ENCODE measurements around the gene CLASP1.
"Not testable (repeated sequence)": the region's sequence is repeated elsewhere in the genome, so short reads cannot be mapped to it uniquely, and the experiment has no call there.

CLASP1 gene

GRCh38 chr2:121478358-121478995, 170.8 kb downstream of the CLASP1 start:
- in situ Hi-C loops (cut with MboI; ENCODE audit: low sequenced_read_pairs), result not testable (repeated sequence)

DNA sequence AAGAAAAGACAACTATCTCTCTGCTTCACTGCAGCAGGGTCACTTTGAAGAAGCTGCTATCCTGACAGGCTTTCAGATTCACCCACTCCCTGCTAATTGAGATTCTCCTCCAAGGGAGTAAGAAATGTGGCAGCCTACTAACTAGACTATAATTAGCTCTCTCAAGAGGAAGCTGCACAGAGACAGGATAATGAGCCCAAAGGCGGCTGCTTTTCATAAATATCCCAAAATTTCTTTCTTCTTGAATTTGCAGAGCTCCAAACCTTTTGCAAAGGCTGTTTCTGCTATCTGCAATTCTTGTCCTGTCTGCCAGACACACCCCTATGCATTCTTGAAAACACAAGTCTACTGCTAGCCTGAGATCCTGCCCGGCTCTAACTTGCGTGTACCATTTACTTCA, 172.6 kb downstream of the CLASP1 start:
- in situ Hi-C loops (cut with MboI; ENCODE audit: low sequenced_read_pairs), result no loop called here

- in situ Hi-C loops (cut with MboI; ENCODE audit: low sequenced_read_pairs), result no loop called here
Observed at GRCh38 chr2:121475811-121476571, 173.3 kb downstream of the CLASP1 start.

- in situ Hi-C loops (cut with MboI; ENCODE audit: low sequenced_read_pairs), result no loop called here
Observed at GRCh38 chr2:121473512-121473911, 175.8 kb downstream of the CLASP1 start.

DNA sequence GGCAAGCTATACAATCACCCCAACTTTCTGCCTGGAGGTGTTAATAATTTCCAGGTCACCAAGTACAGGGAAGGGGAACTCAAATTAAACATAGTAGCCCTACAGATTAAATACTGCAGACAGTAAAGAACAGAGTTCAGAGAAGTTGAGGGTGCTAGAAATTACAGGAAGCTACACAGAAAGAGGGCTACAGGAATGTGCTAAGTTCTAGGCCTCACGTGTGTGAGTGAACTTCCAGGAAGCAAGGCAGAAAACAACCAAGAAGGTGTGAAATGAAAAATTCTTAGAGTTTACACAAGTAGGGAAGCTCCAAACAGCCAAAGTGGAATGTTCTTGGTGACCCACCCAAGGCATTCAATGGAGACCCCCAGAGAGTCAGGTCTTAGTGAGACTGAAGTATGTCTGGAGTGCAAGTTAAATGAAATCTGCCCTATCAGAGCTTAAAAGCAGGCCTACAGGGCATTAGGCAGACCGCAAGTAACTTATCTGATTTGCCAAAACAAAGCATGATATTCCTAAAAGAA, 176.7 kb downstream of the CLASP1 start:
- in situ Hi-C loops (cut with MboI; ENCODE audit: low sequenced_read_pairs), result no loop called here

DNA sequence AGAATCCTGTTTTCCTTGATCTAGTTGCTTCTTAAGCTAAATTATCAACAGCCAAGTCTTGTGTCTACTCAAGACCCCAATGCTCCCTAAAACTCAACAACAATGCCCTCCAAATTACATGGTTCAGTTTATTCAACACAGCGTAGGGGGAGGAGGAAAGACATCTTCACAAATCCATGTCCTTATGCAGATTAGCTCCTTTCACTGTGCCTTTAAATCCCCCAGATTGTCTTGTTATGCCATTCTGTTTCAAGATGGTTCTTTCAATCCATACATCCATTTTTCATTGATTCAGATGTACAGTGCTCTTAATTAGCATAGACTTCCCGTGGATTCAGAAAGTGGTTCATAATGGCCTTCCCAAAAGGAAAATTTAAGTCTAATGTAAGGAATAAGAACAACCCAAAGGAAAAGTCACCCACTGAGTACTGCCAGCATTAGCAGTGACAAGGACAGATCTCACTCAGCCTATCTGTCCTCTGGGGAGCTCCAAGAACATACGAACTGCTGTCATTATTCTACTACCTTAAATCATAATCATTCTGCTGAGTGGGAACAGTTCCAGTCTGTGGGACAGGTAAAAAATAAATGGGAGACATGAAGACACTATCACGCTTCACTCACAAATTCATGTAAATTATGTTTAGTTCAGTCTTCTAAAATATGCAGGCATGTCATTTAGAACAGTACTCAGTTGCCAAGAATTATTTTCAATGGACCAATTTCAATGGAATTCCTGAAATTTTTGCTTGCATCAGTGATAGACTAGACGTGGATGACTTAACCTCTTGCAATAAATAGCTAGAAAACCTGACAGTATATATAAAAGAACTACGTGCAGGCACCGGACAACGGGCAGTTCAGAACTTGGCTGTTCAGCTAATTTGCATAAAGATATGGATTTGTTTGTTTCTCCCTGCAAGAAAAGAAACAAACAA, 177.5 kb downstream of the CLASP1 start:
- in situ Hi-C loops (cut with MboI; ENCODE audit: low sequenced_read_pairs), result no loop called here

GRCh38 chr2:121470917-121471316, 178.3 kb downstream of the CLASP1 start:
- in situ Hi-C loops (cut with MboI; ENCODE audit: low sequenced_read_pairs), result no loop called here

DNA sequence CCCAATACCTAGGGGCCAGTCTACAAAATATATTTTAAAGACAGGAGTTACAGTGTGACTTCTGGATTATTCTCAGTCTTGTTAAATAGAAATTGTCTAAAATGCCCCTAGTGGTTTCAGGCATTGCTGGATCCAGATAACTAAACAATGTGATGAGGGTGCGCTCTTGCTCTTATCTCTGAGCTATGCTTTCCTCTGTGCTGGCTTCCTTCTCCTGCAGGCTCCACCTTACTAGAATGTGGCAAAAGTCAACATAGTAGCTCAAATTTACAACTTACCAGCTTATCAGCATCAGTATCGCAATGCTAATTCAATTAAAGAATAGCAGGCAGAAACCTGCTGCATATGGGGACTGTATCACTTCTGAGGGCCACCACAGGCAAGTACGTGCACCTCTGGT, 179.9 kb downstream of the CLASP1 start:
- in situ Hi-C loops (cut with MboI; ENCODE audit: low sequenced_read_pairs), result no loop called here

GRCh38 chr2:121468936-121469335, 180.3 kb downstream of the CLASP1 start:
- in situ Hi-C loops (cut with MboI; ENCODE audit: low sequenced_read_pairs), result no loop called here

- in situ Hi-C loops (cut with MboI; ENCODE audit: low sequenced_read_pairs), result no loop called here
Observed at GRCh38 chr2:121459291-121459690, 190.0 kb downstream of the CLASP1 start.

DNA sequence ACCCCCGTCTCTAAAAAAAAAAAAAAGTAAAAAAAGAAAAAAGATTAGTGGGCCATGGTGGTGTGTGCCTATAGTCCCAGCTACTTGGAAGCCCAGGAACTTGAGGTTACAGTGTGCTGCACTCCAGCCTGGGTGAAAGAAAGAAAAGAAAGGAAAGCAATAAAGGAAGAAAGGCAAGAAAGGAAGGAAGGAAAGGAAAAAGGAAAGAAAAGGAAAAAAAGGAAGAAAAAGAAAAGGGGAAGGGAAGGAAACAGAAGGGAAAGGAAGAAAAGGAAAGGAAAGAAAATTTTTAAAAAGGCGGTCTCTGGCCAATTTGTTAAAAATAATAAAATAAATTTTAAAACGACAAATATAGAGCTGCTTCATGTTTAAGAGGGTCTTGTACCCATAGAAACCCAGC, 192.9 kb downstream of the CLASP1 start:
- in situ Hi-C loops (cut with MboI; ENCODE audit: low sequenced_read_pairs), result no loop called here

GRCh38 chr2:121455446-121455845, 193.8 kb downstream of the CLASP1 start:
- in situ Hi-C loops (cut with MboI; ENCODE audit: low sequenced_read_pairs), result no loop called here

DNA sequence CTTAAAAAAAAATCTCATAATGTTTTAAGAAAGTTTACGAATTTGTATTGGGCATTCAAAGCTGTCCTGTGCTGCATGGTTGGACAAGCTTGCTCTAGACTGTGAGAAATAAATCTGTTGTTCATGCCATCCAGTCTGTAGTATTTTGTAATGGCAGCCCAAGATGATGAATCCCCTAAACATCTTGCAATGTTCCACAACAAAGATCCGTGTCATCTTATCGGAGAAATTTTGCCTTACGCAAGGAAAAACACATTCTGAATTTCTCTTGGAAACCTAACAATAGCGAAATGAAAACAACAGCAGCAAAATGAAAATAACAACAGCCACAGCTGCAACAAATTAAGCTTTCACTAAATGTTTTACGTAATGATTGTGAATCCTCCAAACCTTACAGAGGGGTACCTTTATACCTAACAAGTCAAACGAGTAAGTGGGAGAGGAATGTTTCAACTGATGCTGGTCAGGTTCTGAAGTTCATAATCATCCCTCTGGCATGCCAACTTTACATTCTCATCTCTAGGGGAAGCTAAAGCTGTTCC, 194.6 kb downstream of the CLASP1 start:
- in situ Hi-C loops (cut with MboI; ENCODE audit: low sequenced_read_pairs), result no loop called here

DNA sequence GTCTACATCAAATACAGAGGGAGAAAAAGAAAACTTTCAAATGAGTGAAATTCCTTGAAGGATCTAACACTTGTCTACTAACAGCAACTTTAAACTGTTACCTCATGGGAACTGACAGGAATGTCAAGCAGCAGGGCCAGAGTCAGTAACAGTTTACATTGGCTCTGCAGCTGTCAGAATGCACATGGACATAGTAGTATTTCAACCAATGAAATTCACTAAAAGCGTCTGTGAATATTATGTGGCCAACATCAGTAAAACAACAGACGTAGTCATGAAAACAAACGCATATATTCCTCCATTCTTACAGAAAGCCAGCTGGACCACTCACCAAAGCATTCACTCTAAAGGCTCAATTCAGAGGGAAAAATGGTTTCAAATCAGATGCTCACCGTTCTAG, 197.9 kb downstream of the CLASP1 start:
- in situ Hi-C loops (cut with MboI; ENCODE audit: low sequenced_read_pairs), result no loop called here

- in situ Hi-C loops (cut with MboI; ENCODE audit: low sequenced_read_pairs), result no loop called here
Observed at GRCh38 chr2:121450301-121450700, 199.0 kb downstream of the CLASP1 start.

DNA sequence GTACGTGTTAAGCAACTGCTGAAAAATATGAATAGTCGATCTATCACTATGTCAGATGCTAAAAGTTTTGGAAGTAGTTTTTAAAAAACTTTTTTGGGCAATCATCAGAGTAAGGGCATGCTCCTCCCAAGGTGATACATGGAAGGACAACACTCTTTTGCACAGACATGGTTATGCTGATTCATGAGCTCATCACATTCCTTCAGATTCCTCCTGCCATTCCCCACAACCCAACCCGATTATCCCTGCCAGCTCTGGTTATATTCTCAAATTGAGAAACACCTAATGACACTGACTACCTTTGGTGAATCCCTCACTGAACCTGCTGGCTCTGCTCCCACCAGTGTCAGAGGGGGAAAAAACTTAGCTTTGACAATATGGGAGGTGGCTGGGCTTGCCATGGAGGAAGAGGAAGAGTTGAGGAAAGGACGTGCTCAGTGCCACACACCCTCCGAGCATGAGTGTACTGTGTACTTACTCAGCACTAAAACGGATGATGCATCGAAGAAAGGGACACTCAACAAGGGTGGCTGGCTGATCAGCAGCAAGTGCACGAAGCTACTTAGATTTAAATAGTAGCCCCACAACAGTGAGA, 202.5 kb downstream of the CLASP1 start:
- in situ Hi-C loops (cut with MboI; ENCODE audit: low sequenced_read_pairs), result no loop called here

DNA sequence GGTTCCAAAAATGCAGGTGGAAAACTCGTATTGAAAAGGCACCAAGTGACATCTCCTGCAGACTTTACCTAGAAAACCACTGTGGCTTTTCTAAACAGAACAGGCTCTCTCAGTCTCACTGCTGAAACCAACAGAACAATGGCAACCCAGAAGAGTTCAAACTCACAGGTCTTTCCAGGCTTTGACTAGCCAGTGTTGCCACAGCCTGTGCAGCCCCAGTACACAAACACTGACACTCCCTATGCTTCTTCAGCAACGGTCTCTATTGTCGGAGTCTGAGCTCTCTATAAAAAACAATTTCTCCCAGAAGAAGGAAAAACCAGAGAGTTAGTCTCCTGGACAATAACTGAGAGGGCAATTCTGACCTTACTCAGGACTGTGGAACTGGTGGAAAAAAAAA, 206.4 kb downstream of the CLASP1 start:
- in situ Hi-C loops (cut with MboI; ENCODE audit: low sequenced_read_pairs), result no loop called here

DNA sequence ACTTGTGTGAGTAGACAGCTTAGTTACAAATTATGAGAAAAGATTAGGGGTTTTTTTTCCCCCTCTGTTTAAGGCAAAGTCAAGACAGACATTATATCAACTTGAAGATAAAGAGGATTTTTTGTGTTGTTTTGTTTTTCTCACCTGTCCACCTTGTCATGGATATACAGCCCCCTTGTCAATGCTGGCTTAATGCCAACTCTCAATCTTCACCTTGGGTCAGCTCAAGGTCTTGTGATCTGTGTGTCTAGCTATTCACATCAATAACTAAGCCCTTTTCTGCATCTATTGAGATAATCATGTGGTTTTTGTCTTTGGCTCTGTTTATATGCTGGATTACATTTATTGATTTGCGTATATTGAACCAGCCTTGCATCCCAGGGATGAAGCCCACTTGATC, 211.0 kb downstream of the CLASP1 start:
- in situ Hi-C loops (cut with MboI; ENCODE audit: low sequenced_read_pairs), result not testable (repeated sequence)

GRCh38 chr2:121436918-121437317, 212.3 kb downstream of the CLASP1 start:
- in situ Hi-C loops (cut with MboI; ENCODE audit: low sequenced_read_pairs), result no loop called here

GRCh38 chr2:121435790-121436189, 213.5 kb downstream of the CLASP1 start:
- in situ Hi-C loops (cut with MboI; ENCODE audit: low sequenced_read_pairs), result no loop called here

- in situ Hi-C loops (cut with MboI; ENCODE audit: low sequenced_read_pairs), result no loop called here
Observed at GRCh38 chr2:121431214-121431613, 218.0 kb downstream of the CLASP1 start.
